SW480 (cell line): ENCODE measurements around the gene SMIM43.
"Not testable (repeated sequence)": the region's sequence is repeated elsewhere in the genome, so short reads cannot be mapped to it uniquely, and the experiment has no call there.

Experiments used
- DNase-seq: peaks from one replicate; pipeline ENCODE4 v3.0.0-alpha.2; 2016; ENCODE audit warnings: low spot score

SMIM43 gene

DNA sequence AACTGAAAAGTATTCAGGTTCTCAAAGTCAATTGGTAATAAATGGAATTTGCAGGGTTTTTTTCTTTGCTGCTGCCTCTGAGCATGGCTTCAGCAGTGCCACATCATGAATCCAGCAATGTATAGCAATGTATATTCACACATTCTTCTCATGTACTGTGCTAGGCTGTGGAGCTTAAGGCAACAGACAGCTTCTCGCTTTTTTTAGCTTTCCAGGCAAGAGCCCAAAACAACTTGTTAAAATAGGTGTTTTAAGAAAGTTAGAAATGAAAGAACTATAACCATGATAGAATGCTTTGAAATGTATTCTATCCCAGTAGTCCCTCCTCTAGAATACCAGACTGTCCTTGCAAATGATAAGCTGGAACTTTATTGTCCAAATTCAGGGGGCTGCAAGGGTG lies 30.4 kb downstream of the SMIM43 start:
- no peak for DNase-seq

DNA sequence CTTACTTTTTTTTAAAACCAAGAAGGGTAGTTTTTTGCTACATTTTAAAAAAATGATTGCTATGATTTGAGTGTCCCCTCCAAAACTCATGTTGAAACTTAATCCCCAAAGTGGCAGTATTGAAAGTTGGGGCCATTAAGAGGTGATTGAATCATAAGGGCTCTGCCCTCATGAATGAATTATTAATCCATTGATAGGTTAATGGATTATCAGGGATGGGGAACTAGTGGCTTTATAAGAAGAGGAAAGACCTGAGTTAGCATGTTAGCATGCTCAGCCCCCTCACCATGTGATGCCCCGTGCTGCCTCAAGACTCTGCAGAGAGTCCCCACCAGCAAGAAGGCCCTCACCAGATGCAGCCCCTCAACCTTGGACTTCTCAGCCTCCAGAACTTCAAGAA lies 31.0 kb downstream of the SMIM43 start:
- no peak for DNase-seq

DNA sequence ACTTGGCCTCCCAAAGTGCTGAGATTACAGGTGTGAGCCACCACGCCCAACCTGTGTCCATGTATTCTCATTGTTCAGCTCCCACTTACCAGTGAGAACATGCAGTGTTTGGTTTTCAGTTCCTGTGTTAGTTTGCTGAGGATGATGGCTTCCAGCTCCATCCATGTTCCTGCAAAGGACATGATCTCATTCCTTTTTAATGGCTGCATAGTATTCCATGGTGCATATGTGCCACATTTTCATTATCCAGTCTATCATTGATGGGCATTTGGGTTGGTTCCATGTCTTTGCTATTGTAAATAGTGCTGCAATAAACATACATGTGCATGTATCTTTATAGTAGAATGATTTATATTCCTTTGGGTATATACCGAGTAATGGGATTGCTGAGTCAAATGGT lies 35.2 kb downstream of the SMIM43 start:
- not testable (repeated sequence) for DNase-seq

DNA sequence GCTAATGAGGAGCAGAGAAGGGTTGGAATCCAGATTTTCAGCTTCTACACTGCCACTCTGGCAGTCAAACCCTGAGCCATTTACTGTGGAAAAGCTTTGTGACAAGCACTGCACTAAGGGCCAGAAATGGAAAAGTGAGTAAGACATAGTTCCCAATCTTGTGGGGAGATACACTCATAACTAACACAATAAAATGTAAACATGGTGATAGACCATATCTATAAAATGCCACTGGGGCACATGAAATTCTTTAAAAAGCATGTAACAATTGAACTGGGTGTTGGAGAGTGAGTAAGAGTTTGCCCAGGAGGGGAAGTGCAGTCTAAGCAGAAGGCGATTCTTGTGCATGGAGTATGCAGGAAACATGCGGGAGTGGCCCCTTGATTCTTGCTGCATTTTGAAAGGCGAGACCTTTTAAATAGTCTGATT lies 36.2 kb downstream of the SMIM43 start:
- no peak for DNase-seq

DNA sequence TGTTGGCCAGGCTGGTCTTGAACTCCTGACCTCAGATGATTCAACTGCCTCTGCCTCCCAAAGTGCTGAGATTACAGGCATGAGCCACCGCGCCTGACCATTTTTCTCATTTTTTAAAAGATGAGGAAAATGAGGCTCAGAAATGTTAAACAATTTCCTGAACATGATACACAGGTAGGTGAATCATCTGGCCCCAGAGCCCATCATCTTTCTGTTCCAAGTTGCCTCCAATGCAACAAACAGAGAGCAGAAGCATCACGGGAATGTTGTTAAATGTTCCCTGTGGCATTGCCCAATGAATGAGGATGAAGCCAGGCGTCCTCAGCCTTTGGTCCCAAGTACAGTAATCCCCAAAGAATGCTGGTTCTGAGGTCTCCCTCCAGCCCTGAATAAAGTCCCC lies 36.9 kb downstream of the SMIM43 start:
- no peak for DNase-seq

DNA sequence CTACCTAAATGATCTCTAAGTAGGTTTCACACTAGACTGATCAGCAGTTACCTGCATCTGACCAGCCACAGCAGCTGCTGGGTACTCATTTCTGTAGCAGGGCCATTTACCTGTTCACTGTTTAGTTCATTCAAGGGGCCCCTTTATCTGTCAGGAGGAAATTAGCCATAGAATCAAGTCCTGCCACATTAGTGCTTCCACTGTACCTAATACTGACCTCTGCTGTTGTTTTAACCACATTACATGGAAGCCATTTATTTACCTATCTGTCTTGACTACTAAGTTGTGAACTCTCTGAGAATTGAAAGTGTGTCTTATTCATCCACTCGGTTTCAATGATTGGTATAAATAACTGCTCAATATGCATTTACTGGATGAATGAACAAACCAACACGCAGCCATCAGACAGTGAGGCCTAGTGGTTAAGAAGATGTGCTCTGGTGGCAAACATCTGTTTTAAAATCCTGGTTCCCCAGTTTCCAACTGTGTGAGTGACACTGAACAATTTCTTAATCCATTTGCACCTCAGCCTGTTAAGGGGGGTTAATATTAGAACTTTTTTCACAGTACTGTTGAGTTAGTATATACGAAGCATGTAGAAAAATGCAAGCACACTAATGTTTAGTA lies 38.2 kb downstream of the SMIM43 start:
- peak; percentile 71 for DNase-seq

DNA sequence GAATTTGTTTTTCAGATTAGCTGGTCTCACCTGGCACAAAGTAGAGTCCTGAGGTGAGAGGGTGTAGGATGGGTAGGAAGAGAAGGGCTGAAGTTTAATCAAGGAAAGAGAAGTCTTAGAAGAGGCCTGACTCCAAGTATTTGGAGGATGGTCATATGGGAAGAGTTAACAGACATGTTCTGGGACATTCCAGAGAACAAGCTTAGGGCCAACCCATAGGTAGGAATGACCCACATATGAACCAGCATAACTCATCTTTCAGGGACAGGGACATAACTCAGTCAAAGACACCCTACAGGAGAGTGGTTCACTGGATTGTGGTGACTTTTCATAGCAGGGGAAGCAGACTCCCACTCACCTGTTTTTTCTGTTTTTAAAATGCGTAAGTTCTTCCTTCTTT lies 40.3 kb downstream of the SMIM43 start:
- no peak for DNase-seq

DNA sequence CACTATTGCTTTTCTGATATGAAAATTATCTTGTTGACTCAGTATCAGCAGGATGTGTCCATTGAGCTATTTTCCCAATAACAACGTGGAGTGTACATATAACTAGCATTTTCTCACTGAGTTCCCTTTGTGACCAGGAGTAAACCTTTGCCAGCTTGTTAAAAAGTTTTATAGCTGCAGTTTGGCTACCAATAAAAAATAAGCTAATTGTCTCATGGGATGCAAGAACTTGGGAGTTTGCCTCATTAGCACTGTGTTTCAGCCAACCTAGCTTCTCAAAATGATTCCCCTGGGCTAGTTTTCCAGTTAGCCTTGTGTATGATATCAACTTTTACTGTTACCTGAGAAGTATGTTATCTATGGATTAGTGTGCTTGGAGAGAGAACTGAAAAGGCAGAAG lies 43.3 kb downstream of the SMIM43 start:
- DNase-seq = no peak

DNA sequence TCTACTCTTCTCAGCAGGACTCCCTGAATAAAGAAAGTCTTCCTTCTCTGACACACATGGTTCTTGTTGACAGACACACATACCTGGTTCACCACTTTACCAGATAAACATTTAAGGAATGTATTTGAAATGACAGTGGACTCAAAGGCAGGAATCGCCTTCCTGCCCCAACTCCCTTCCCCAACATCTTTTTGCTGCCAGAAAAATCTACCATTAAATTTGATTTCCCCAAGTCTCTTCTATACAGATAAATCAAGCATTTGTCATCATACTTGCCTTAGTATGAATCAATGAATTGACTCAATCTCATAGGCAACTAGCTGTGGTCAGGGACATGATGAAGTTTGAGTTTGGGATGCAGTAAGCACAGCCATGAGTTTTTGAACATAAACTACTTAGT lies 44.9 kb downstream of the SMIM43 start:
- DNase-seq = peak; percentile 27

DNA sequence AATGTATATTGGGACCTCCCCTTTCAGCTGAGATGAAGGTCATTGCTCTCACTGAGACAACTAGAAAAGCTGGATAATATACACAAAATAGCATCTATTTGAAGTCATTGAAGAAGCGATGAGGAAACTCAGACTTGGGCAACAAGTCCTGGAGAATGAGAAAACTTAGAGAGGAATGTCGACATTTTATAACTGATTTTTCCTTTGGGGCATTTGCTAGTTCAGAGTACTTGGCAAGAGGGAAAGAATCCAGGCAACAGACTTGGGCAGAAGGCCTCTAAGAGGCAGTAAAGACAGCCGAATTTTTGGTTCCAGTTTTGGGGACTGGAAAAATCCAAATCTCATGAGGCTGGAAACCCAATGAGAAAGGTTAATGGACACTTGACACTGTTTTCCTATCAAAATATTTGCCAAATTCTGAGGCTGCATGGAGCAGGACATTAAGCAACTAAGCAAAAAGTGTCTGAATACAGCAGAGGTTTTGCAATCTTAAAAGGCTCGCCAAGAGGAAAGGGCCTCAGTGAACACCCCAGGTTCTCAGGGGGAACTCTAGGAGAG lies 47.2 kb downstream of the SMIM43 start:
- DNase-seq = no peak

DNA sequence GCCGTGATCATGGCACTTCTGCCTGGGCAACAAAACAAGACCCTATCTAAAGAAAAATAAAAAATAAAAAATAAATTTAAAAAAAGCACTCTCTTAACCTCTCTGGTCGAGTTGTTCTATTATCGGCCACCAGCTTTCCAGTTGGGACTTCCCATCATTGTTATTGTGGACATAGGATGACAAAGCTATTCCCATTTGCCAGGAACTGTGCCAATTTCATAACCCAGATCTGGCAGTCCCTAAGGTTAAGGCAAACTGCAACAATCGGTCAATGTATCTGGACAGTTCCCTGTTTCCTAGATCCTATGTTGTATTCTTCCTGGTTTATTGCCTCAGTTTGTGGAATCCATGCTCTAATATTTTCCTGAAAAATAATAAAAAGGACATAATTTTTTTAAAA lies 50.4 kb downstream of the SMIM43 start:
- DNase-seq = no peak

DNA sequence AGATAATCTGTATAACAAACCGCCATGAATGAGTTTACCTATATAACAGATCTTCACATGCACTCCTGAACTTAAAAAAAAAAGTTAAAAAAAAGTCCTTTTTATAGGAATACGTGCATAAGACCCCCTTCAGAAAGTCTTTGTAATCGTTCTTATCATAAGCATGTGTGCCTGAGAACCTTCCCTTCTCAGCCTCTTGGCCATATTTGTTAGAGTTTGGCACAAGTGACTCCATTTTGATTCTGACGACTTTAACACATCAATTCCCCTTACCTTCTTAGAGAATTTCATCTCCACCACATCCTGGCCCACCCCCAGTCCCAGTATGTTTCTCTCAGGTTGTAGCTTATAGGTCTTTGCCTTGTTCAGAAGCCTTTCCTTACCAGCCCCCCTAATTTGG lies 52.2 kb downstream of the SMIM43 start:
- DNase-seq = no peak

DNA sequence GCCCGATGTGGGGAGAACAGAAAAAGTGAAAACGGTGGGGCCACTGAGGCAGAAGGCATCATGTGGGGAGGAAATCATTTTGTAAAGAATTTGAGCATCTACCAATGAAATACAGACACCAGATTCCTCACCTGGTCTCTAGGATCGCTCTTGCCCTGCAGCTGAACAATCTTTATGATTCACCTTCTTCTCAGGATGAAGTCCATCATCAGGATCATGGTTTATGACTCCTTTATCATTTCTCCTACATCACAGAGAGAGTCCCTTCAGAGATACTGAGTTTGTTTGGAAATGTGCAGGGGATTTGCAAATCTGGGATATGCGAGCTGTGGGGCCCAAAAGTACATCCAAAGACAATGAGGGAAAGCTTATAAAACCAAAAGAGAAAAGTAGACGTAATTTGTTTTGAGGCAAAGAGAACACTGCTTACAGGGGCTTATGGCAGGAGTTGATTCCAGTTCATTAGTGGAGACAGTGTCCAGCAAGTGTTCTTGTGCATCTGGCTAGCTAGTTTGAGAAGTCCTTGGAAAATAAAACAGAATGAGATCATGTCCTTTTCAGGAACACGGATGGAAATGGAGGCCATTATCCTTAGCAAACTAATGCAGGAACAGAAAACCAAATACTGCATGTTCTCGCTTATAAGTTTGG lies 52.8 kb downstream of the SMIM43 start:
- DNase-seq = no peak

DNA sequence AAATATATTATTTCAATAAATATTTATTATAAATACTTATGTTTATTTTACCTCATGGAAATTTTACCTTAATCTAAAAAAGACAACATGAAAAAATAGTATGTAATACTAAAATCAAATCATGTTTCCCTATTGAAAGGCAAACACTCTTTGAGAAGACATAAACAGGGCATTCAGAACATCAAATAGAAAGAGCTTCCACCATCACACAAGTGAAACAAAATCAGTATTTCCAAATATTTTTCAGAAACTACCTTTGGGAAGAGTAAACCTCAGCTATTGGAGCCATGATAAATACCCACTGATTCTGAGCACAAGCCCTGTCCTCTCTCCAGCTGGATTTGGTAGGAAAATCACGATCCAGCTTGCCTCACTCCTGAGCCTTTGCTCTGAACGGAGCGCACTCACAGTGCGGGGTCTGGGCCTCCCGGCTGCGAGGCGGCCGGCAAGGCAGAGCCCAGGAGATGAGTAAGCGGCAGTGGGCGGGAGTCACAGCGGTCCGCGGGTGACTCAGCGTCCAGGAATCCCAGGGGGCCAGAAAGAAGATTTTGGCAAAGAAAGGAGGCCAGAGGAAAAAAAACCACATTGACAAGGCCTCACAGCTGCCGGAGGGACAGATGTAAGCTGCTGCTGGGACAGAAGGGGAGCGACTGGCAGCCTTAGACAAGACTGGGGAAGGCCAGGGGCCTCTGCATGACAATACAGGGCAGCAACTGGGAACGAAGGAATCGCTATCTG lies 53.5 kb downstream of the SMIM43 start:
- DNase-seq = peak; percentile 87

DNA sequence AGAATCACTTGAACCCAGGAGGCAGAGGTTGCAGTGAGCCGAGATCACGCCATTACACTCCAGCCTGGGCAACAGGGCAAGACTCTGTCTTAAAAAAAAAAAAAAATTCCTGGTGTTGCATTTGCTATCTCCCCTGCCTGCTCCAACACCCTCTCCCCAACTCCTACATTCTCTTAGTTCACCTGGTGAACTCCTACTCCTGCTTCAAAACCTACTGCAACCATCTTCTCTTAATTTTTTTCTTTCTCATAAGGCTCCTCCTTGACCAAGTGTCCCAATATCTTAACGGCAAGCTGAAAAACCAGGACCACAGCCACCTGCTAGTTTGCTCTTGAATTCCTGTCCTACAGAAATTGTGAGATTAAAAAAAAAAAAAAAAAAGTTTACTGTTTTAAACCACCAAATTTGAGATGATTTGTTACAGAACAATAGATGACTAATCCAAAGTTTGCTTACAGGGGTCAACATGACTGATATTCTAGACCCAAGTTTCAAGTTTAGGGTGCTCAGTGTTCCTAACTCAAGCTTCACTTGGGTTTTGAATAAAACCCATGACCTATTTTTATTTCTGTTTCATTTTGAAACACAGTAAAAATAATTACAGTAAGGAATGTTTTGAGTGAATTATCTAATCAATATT lies 55.1 kb downstream of the SMIM43 start:
- no peak for DNase-seq
